SK-N-SH treated with all-trans-retinoic acid at 6 μM for 48 hours (cell line): Measurements from ENCODE around the gene DHDH.

Experiments used
- POU6F1 ChIP-seq: fragments of 250-450 bp; sonication (Bioruptor Pico); IDR thresholded peaks from 2 replicates; pipeline ENCODE4 v1.8.0; 2021; ENCODE audit warnings: low read depth, mild to moderate bottlenecking, moderate library complexity, borderline replicate concordance
- TF ChIP-seq, protein P1 (sequence below): fragments of 250-450 bp; sonication (Bioruptor Pico); IDR thresholded peaks from 2 replicates; pipeline ENCODE4 v1.8.0; 2020; ENCODE audit warnings: mild to moderate bottlenecking, moderate library complexity, borderline replicate concordance

GRCh38 chr19:48968179-48968661 lies 34.7 kb downstream of the DHDH start:
- TF ChIP-seq, protein P1, sequence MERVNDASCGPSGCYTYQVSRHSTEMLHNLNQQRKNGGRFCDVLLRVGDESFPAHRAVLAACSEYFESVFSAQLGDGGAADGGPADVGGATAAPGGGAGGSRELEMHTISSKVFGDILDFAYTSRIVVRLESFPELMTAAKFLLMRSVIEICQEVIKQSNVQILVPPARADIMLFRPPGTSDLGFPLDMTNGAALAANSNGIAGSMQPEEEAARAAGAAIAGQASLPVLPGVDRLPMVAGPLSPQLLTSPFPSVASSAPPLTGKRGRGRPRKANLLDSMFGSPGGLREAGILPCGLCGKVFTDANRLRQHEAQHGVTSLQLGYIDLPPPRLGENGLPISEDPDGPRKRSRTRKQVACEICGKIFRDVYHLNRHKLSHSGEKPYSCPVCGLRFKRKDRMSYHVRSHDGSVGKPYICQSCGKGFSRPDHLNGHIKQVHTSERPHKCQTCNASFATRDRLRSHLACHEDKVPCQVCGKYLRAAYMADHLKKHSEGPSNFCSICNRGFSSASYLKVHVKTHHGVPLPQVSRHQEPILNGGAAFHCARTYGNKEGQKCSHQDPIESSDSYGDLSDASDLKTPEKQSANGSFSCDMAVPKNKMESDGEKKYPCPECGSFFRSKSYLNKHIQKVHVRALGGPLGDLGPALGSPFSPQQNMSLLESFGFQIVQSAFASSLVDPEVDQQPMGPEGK (CRISPR knock-in tag) = no peak
- no peak for TF ChIP-seq POU6F1 (CRISPR knock-in tag)
